ENCODE measurements around the gene TIMM22. TPM values are rescaled to one million over a fixed set of nuclear protein-coding genes. Genes with fewer than 3 reads are reported as not detected.

TIMM22 gene
- total RNA-seq, 1 experiment from 2014 or later: 34.0 TPM

Other genes starting within 250 kb of the TIMM22 start
- gene GEMIN4, start 244.9 kb upstream of the TIMM22 start, total RNA-seq (2014; rRNA removed; shearing (Covaris generic)): 10.8 and 17.5 TPM in 2 replicates
- gene GLOD4, start 214.8 kb upstream of the TIMM22 start, total RNA-seq (2014; rRNA removed; shearing (Covaris generic)): 145 and 156 TPM in 2 replicates
- gene MRM3, start 214.8 kb upstream of the TIMM22 start, total RNA-seq (2014; rRNA removed; shearing (Covaris generic)): 28.1 and 33.4 TPM in 2 replicates
- 47.1 and 51.8 TPM in 2 replicates for gene NXN, start 17.4 kb upstream of the TIMM22 start, total RNA-seq (2014; rRNA removed; shearing (Covaris generic))
- 33.3 and 40.0 TPM in 2 replicates for gene ABR, start 182.9 kb downstream of the TIMM22 start, total RNA-seq (2014; rRNA removed; shearing (Covaris generic))

All from H4 (cell line).